GM04503 (cell line): ENCODE results near the gene IL1RL1.

Experiments
- DNase-seq: peaks from one replicate; pipeline ENCODE4 v3.0.0-alpha.2; 2012; ENCODE audit warnings: low read depth

IL1RL1 gene

DNA sequence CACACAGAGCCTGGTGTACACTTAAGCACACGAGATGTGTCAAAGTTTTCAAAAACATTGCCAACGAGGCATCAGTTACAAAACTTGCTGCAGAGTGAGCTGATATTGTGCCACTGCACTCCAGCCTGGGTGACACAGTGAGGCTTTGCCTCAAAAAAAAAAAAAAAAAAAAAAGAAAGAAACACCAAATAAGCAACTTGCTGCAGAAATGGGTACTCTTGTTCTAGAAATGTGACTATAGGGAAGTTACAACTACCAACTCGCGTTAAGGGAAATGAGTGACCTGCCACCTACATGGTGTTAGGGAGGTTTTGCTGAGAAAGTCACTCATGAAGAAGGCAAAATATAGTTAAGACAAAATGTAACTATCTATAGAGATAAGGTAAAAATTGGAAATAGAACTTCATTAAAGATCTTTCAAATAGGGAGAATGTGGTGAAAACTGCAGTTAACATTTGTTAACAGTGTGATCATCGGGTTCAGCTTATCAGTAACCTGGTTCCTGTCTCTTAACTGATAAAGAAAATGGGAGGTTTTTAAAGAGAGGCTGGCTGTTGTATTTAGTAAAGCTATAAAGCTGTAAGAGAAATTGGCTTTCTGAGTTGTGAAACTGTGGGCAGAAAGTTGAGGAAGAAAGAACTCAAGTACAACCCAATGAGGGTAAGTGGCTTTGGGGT, at the start of gene IL1RL1:
Gene IL1RL1, plus strand, starts transcription at position 600 of the 677 bp plus-strand sequence. CDS start 26,702 bp downstream, outside the sequence.
- no peak for DNase-seq

DNA sequence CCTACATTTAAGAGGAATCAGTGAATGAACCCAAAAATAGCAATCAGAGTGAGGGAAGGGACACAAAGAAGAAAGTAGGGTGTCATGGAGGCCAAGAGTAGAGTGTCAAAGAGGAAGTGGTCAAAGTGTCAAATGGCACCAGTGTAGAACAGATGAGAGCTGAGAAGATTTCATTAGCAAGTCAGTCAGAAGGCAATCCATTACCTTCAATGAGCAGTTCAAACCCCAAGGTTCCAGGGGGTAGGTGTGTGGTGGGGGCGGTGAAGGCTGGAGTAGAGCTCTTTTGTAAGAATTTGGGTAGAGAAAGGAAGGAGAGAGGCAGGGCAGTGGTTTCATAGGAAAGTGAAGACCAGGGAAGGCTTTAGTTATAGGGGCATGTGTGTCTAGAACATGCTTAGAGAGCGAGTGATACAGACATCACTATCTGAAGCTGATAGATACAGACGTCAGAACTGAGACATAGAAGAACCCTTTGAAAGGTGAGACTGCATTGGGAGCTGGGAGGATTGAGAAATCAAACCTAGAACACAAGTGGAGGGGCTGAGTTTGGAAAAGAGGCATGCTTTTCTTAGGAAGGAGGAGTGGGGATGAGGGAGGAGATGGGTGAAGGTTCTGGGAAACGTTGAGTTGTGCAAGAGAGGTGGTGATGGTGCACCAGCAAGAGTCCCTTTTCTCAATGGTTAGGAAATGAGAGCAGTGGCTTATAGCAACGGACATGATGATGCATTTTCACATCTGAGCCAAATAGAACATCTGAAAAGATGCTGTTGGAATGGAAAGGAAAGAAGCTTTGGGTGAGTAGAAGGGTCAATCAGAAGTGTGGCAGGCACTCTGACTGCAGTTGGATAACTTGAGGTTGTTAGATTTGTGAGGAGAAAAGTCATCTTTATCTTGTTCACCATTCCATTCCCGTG, 48.9 kb upstream of the IL1RL1 start:
- no peak for DNase-seq

DNA sequence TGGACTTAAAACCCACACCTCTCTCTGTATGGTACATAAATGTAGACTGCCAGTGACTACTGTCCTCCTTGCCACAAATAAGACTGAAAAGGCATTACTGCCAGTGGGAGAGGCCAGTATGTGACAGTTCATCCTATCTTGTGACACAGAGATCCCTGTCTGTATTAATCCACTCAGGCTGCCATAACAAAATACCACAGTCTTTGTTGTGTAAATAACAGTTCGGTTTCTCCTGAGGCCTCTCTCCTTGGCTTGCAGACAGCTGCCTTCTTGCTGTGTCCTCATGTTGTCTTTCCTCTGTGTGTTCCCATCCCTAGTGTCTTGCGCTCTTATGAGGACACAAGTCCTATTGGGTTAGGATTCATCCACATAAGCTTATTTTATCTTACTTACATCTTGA, 46.4 kb upstream of the IL1RL1 start:
- no peak for DNase-seq

DNA sequence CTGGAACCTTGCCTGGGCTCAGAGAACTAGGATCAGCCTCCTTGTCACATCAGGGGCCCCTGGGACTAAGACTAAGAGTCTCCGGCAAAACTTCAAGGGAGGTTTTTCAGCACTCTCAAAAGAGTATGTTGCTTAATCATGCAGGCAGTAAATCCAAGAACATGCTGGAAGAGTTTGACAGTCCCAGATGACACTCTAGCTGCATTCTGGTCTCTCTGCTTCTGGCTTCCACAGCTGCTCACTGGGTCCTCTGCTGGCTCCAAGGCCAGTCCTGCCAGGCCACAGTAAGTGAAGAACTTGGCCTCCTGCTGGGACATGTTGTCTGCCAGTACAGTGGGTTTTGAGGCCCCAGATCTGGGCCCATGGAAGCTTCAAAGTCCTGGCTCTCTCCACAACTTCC, 45.2 kb upstream of the IL1RL1 start:
- DNase-seq, result peak; percentile 33

DNA sequence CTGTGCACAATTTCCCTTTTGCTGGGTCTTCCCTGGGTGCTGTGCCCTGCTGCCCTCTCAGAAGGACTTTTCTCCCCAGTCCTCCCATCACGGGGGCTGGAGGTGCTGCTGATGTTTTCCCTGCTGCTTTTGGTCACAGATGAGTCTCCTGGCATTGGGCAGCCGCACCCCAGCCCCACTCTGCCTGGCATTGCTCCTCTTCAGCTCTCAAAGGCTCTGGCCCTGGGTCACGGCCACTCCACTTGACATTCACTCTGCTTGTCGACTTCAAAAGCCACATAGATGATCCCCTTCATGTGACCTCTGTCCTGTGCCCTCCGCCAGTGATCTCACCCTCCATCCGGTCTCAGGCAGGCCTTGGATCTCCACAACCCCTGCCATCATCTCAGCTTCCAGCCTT, 43.6 kb upstream of the IL1RL1 start:
- DNase-seq, result no peak

DNA sequence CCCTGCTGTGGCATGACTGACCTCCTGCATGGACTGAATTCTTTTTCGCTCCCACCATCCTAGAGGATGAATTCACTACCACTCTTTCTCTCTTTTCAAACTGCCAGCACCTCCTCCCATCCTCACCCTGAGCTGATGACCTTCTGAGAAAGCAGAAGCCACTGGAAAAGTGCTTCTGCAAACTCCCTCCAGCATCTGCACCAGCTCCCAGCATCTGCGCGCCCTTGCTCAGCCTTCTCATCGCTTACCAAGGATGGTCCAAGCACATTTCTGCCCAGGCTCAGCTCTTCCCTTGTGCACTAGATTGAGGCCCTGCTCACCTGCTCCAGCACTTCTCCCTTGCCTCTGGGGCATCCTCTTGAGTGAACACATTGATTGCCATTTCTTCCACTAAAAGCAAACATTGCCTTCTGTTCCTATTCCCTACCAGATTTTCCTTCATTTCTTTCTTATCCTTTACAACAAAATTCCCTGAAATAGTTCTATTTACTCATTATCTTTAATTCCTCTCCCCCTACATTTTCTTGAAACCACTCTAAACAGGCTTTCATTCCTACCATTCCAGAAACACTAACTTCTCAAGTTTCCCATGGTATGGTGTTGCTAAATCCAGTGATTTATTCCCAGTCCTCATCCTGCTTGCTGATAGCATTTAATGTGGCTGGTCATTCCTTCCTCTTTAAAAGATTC, 42.7 kb upstream of the IL1RL1 start:
- DNase-seq, result peak; percentile 77

DNA sequence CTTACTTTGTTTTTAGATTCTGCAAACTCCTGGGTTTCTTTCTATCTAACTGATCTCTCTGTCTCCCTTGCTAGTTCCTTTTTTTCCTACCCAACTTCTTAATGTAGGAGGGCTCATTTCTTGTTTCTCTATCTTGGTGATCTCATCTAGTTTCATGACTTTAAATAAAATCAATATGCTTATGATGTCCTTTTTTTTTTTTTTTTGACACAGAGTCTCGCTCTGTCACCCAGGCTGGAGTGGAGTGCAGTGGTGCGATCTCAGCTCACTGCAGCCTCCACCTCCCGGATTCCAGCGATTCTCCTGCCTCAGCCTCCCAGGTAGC, 42.2 kb upstream of the IL1RL1 start:
- no peak for DNase-seq

DNA sequence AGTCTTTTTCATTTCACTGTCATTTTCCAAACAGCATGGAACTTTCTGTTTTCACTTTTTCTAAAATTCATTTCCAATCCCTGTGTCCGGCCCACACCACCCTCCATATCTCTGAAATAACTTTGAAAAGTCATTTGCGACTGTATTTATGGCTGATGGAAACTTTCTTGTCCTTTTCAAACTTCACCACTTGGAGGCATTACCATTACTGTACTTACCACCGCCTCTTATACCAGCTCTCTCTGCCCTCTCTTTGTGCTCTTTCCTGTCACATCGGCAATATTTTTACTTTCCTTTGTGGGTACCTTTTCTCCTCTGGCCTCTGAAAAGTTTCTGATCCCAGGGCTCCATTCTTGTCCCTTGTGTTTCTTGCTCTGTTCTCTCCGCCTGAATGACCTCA, 39.5 kb upstream of the IL1RL1 start:
- no peak for DNase-seq

DNA sequence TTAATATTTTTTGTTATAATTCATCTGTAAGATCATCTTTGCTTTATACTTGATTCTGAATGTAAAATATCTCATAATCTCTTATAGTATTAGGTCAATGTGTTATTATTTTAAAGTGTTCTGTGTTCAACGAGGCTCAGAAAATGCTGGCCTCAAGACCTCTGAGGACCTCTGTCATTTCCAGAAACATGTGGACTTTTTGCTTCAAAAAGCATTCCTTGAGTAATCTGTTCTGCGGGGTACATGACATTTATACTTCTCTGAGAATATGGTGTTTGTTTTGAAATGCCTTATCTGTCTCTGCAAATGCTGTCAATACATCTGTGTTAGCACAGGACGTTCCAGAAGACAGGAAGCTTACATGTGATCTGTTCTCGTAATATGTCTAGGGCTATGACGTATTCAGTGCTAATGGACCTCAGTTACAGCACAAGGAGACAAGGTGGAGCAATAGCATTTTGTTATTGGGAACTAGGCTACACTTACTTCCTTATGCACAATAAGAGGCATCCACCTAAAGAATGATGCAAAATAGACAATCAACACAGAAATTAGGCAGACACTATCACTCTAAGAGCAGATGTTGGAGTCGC, 37.6 kb upstream of the IL1RL1 start:
- no peak for DNase-seq

DNA sequence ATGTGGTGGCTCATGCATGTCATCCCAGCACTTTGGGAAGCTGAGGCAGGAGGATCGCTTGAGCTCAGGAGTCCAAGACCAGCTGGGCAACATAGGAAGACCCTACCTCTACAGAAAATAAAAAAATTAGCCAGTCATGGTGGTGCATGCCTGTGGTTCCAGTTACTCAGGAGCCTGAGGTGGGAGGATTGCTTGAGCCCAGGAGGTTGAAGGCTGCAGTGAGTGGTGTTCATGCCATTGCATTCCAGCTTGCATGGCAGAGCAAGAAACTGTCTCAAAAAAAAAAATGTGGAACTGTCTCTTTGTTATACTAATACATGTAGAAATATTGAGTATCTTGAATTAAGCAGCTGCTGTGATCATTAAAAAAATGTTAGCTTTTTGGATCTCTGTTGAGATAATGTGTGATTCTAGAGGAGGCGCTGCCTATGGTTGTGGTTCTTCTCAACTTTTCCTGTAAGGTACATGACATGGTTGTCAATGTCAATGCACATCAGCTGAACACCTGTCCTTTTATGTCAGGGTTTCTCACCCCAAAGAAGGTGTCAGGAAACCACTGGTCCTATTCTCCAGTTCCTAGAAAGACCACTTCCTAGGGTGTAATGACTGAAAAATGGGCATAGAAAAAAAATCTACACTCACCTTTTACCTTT, 34.7 kb upstream of the IL1RL1 start:
- DNase-seq, result no peak

DNA sequence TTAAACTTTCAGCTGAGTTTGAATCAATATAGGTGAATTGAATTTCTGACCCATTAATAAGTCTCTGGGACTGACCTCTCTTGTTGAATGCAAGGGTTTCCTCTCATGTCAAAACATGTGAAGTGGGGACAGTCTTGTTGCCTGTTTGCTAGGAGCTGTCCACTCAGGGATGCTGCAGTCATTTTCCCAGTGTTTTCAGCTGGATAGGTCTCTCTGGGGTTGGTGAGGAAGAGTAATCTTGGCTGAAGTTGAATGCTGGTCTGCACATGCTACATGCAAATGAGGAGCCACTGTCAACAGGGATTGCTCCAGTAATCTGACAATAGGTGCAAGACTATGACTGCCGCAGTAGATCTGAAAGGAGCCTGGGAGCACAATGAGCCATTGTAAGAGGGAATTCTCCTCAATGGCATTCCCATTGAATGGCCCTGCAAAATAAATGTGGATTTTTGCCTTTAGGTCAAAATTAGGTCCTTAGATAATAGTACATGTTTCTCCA, 34.1 kb upstream of the IL1RL1 start:
- DNase-seq, result no peak

DNA sequence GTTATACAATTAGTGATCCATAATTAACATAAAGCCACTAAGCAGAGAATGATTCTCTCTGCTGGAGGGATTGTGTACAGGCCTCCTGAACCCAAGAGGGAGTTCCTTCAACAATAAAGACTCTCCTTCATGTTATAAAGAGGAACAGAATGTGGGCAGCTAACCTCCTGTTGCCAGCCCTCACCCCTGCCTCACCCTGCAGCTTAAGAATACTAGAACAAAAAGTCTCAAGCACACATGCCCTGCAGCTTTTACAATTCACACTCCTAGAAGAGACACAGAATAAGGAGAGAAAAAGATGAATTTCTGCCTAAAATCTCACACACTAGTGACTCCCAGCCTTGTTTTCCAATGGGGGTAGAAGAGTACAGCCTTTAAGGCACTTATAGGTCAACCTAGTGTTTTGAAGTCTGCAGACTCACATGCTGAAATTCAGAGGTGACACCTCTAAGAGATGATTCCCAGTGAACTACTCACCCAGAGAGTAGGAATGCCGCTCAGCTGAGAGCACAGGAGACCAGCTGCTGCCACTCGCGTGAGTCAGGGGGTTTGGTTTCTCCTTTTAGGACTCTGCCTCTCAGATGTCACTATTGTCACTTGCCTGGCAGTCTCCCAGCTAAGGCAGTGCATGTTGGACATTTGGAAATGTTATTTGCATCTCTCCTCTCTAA, 32.5 kb upstream of the IL1RL1 start:
- DNase-seq, result no peak

DNA sequence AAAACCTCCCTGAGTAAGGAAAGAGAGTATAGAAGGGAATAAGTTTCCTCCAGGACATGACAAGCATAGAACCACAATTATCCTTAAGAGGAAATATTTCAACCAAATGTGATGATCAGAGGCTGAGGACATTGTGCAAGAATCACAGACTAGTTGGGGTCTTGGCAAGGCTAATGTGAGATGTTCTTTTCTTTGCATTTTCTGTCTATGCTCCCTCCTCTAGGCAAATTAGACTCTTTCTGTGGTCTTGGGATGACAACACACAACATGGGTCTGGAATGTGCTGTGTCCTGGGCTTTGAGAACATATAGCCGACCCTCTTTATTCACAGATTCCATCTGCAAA, 32.0 kb upstream of the IL1RL1 start:
- no peak for DNase-seq

DNA sequence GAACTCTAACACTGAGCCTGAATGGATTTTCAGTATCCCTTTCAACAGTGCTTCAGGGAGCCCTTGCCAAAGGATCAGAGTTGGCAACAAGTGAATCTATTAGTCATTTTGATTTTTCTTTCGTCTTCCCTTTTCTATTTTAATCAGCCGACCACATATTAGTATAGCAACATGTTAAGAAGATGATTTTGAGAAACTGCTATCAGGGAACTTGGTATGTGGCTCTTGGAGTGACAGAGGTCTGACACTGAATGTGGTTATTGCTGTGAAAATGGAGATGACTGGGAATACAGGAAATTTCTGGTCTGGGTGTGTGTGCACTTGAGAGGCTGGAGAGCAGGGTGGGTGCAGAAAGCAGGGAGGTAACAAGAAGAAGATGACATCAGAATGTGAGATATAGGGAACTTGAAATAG, 28.7 kb upstream of the IL1RL1 start:
- DNase-seq, result no peak

DNA sequence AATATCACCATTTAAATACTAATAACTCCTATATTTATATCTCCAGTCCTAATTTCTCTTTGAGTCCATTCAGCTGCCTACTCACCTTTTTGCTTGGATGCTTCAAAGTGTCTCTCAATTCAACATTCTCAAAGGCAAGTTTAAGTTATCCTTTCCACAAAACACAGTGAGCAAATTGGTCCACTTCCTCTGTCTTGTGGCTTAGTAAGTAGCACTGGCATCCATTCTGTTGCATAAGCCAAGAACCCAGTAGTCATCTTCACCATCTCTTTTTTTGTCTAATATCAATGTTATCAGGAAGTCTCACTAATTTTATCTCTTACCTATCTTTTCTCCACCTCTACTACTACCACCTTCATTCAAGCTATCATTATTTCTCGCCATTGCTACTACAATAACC, 27.4 kb upstream of the IL1RL1 start:
- DNase-seq, result no peak

DNA sequence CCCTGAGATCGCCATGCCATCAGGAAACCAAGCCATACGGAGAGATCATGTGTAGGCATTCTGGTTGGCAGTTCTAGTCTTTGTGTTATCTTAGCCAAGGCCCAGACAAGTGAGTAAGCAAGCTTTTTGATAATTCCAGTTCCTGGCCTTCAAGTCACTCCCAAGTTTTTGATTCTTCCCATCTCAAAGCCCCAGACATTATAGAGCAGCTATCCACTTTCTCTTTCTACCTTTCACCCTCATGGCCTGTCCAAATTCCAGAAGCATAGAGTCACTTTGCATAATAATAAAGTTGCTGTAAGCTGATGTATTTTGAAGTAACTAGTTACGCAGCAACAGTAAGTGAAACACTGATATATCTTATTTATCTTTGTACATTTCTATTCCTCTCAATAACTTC, 26.8 kb upstream of the IL1RL1 start:
- no peak for DNase-seq

DNA sequence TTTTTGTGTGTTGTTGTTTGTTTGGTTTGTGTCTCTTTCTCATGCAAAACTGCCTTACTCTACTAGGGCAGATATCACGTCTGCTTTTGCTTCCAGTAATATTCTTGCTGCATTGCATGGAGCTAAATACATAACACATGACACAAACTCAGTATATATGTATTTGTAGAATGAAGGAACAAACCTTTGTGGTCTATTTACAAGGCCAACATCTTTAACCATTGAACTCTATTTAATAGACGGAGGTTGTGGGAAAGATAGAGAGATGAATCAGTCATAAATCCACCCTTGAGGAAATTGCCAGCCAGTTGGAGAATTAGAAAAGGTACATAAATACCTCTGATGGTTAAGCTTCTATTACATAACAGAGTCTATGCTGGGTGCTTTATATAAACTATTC, 26.0 kb upstream of the IL1RL1 start:
- no peak for DNase-seq

DNA sequence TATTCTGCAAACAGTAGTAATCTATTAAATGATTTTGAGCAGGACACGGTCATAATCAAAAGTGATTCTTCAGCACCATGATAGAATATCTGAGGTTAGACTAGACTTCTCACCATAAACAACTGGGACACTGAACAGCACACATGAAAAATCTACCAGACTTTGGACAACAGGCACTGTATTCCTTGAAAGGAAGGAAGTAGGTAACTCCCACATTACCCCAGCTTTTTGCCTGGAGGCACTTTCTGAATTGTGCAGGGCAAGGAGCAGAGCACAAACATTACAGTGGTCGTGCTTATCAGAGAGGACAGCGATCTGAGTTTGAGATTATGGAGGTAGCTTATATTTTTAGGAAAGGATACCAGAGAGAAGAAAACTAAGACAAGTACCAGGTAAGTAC, 25.3 kb upstream of the IL1RL1 start:
- DNase-seq, result no peak

DNA sequence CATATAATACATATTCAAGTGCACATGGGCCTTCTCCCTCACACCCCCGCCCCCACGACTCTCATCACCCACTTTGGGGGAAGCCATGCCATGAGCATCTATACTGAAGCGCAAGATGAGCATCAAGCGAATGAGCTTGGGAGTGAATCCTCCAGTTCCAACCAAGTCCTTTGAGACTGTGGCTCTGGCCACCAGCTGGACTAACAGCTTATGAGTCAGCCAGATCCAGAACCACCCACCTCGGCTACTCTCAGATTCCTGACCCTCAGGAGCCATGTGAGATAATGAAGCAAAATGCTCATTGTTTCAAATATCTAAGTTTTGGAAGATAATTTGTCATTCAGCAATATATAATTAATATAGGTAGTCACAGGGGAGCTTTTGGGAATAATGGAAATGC, 22.2 kb upstream of the IL1RL1 start:
- DNase-seq, result no peak

DNA sequence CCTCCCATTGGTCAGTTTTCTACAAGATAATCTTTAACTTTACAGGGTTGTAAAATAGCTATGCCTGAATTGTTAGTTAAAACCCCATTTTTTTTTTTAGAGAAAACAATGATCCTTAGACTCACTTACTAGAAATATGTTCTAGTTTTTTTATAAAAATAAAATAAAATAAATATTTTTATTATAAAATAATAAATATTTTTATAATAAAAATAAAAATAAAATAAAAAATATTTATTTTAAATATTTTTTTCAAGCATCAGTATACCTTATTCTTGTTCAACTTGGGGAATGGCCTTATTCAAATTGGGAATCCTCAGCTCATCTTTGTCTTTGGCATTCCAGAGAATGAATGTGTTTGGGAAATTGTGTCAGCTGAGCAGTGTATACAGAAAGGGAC, 20.8 kb upstream of the IL1RL1 start:
- DNase-seq, result no peak

DNA sequence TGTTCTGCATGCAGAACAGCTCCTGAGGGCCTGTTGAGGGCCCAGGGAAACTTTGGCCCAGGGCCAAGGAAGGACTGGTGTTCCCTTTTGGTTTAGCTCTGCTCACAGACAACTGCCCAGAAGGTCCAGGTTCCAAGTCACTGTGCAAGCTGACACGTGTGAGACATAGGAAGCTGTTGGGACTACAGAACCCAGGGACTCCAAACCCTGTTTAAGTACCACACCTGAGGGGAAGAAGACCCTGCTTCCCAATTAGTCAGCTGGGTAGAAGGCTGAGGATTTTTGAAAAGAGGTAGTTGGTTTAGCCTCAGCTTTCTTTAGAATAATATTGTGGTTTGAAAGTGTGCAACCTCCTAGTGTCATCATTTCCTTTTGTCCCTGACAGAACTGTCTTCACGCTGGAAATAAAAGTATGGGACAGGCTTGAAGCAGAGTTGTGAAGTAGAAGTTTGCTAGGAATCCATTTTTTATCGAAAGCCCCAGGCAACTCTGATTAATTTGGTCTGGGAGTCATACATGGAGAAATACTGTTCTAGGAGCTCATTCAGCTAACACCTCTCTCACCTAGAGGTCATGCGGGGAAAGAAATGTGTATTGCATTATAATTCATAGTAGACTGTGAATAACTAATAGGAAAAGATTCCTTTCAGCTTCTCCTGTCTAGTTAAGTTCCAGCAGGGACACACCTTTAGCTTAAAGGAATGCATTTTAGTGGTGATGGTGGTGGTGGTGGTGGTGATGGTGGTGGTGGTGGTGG, 19.9 kb upstream of the IL1RL1 start:
- no peak for DNase-seq
